ENCODE measurements around the gene CLIP3. TPM values are rescaled to one million over a fixed set of nuclear protein-coding genes. Genes with fewer than 3 reads are reported as not detected.

CLIP3 gene
- total and polyA plus RNA-seq, 2 of the 13 experiments (the other 11 are each of a cell fraction or from before 2014, with no cell fraction given): 0.15 to 1.2 TPM

GRCh38 chr19:36054119-36054732 lies 21.6 kb upstream of the CLIP3 start, which contains the start of gene THAP8 (continued):
- TF ChIP-seq KIAA2018 (CRISPR knock-in tag; IDR thresholded peaks at IDR 0.05; ENCODE audit: borderline replicate concordance): 0 out of 2 replicates have a peak, but pooled peaks have one; percentile 63
- TF ChIP-seq ZNF576 (CRISPR knock-in tag; IDR thresholded peaks at IDR 0.05): no peak
- TF ChIP-seq ZNF564 (CRISPR knock-in tag; IDR thresholded peaks at IDR 0.05): peak; percentile 89; the same call in 1 of the 2 replicates
- no peak for TF ChIP-seq NFRKB (IDR thresholded peaks at IDR 0.05)
- TF ChIP-seq SIX1 (CRISPR knock-in tag; IDR thresholded peaks at IDR 0.05; ENCODE audit: borderline replicate concordance): no peak; the same call in 1 of the 2 replicates
- TF ChIP-seq RXRA (CRISPR knock-in tag; IDR thresholded peaks at IDR 0.05): peak; percentile 76
- TF ChIP-seq JUNB (CRISPR knock-in tag; IDR thresholded peaks at IDR 0.05; ENCODE audit: borderline replicate concordance): no peak
- no peak; the same call in 1 of the 2 replicates for TF ChIP-seq ZNF704 (CRISPR knock-in tag; IDR thresholded peaks at IDR 0.05; ENCODE audit: borderline replicate concordance)
- peak; percentile 15; the same call in 1 of the 2 replicates for TF ChIP-seq ZNF772 (CRISPR knock-in tag; IDR thresholded peaks at IDR 0.05)
- no peak for TF ChIP-seq ZNF10 (CRISPR knock-in tag; IDR thresholded peaks at IDR 0.05; ENCODE audit: borderline replicate concordance, low read depth)
- no peak for TF ChIP-seq SSRP1 (CRISPR knock-in tag; IDR thresholded peaks at IDR 0.05)
- peak; percentile 69; the same call in 1 of the 2 replicates for TF ChIP-seq MIER3 (CRISPR knock-in tag; IDR thresholded peaks at IDR 0.05; ENCODE audit: borderline replicate concordance)
- no peak for TF ChIP-seq AFF4 (CRISPR knock-in tag; IDR thresholded peaks at IDR 0.05)
- peak; percentile 59 for TF ChIP-seq ETV5 (CRISPR knock-in tag; IDR thresholded peaks at IDR 0.05; ENCODE audit: borderline replicate concordance)
- peak; percentile 87 for TF ChIP-seq KDM3A (CRISPR knock-in tag; IDR thresholded peaks at IDR 0.05; ENCODE audit: low read depth)

Measured in HepG2 (cell line).